GM18873 (cell line): ENCODE results near the gene NIBAN1.
"Not testable (repeated sequence)": the region's sequence is repeated elsewhere in the genome, so short reads cannot be mapped to it uniquely, and the experiment has no call there.

Experiments used
- ATAC-seq: cut with Tn5 transposase; IDR thresholded peaks from one replicate; pipeline ENCODE4 v1.9.1; 2021; ENCODE audit warnings: mild to moderate bottlenecking, moderate library complexity, moderate number of reproducible peaks; ENCODE audit not compliant: unreplicated experiment, low FRiP score

The NIBAN1 gene

GRCh38 chr1:184973272-184974055 lies 844 bp downstream of the NIBAN1 start:
- ATAC-seq: peak; percentile 58

GRCh38 chr1:184972315-184973055 lies 1.8 kb downstream of the NIBAN1 start:
- no peak for ATAC-seq

DNA sequence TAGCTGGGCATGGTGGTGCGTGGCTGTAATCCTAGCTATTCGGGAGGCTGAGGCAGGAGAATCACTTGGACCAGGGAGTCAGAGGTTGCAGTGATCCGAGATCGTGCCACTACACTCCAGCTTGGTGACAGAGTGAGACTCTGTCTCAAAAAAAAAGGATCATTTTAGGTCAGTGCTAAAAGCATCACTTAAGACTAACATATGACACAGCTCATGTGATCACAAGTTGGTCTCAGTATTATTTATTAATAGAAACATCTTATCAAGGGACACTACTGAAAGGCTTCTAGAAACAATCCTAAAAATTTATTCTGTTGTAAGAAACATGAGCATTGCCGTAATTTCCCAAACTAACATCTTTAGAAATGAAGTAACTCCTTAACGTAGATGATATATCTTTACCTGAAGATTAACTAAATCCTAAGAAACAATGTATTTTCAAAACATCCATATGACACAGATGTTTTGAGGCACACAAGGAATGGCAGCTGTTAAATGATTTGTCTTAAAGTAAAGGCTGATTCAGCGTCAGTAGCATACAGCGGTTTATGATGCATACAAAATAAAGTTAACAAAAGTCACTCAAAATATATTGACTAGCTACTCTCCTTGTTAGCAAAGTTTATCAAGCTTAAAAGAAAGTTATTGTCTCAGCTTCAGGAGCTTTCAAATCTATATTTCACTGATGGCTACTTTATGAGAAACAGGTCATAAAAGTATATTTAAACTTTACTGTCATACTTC lies 2.6 kb downstream of the NIBAN1 start:
- no peak for ATAC-seq

- no peak for ATAC-seq
Measured at GRCh38 chr1:184970691-184971161, 3.6 kb downstream of the NIBAN1 start.

- no peak for ATAC-seq
Measured at GRCh38 chr1:184966989-184967388, 7.3 kb downstream of the NIBAN1 start.

DNA sequence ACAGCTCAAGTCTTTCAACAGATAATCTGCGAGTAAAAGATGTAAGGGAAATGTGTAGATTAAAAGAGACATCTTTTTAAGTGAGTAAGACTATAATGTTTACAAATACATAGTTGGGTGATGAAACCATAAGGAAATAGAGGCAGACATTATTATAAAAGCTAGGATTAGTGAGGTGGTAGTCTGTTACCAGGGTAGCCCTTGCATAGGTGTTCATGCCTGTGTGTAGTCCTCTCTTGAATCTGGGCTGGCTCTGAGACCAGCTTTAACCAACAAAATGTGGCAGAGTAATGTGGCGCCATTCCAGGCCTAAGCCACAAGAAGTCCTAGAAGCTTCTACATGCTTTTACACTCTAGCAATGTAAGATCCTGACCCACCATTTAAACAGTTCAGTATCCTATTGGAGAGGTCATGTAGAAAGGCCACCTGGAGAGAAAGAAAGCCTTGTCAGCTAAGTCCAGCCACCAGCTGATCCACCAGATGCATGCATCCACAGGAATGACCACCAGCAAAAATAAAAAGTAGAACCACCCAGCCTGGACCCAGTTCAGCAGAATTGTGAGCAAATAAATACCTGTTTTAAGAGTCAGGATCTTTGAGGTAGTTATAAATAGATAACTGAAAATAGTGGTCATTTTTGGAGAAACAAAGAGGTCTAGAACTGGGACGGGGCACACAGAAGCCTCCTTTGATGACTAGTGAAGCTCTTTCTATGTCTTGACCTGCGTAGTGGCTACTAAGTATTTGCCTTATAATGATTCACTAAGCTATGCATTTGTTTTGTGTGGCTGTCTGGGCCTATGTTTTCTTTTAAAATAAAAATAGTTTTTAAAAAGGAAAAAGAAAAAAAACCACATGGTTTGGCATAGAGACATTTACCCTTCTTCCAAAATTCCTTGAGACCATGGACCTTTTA lies 8.1 kb downstream of the NIBAN1 start:
- ATAC-seq: no peak

DNA sequence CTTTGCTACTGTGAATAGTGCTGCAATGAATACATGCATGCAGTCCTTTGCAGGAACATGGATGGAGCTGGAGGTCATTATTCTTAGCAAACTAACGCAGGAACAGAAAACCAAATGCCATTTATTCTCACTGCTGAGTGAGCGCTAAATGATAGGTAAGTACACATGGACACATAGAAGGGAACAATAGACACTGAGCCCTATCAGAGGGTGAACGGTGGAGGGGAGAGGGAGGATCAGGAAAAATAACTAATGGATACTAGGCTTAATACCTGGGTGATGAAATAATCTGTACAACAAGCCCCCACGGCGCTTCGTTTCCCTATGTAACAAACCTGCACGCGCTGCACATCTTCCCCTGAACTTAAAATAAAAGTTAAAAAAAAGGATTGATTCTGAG lies 8.9 kb downstream of the NIBAN1 start:
- no peak for ATAC-seq

GRCh38 chr1:184959626-184960025 lies 14.7 kb downstream of the NIBAN1 start:
- ATAC-seq: no peak

- no peak for ATAC-seq
Measured at GRCh38 chr1:184958554-184959353, 15.6 kb downstream of the NIBAN1 start.

DNA sequence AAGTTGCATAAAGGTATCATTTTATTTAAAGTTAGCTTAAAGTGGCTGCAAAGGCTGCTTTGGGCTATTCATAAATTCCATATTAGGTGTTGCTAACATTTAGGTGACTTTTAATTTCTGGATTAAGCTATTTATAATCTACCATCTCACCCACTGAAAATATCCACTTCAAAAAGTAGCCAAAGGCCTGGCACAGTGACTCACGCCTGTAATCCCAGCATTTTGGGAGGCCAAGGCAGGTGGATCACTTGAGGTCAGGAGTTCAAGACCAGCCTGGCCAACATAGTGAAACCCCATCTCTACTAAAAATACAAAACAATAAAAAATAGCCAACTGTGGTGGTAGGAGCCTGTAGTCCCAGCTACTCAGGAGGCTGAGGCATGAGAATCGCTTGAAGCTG lies 16.4 kb downstream of the NIBAN1 start:
- ATAC-seq: not testable (repeated sequence)

DNA sequence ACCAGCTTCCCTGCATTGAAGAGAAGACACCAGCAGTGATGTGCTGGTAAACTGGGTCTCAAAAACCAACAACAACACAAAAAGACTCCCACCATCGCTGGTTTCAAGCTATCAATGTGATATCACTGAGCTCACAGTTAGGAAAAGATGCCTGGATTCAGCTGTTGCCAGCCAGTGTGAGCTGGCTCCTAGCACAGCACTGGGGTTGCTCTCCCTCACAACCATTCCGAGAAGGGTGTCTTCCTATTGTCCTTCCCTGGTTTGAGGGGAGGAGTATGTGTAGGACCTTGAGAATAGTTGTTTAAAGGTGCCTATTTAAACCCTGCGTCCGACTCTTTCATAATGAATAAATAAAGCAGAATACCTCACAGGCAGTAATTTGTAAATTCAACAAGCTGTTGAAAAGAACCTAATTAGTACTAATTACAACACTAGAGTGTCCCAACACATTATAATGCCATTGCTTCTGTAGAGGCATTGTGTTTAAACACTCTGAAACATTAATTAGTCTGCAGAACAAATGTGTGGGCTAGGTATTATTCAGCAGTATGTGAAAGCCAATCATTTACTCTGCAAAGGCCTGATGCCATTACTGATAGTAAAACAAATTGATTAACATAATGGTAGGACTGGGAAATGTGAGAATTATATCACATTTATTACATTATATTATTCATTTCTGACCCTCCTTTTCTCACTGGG lies 17.2 kb downstream of the NIBAN1 start:
- no peak for ATAC-seq

GRCh38 chr1:184954232-184954995 lies 19.9 kb downstream of the NIBAN1 start:
- no peak for ATAC-seq

DNA sequence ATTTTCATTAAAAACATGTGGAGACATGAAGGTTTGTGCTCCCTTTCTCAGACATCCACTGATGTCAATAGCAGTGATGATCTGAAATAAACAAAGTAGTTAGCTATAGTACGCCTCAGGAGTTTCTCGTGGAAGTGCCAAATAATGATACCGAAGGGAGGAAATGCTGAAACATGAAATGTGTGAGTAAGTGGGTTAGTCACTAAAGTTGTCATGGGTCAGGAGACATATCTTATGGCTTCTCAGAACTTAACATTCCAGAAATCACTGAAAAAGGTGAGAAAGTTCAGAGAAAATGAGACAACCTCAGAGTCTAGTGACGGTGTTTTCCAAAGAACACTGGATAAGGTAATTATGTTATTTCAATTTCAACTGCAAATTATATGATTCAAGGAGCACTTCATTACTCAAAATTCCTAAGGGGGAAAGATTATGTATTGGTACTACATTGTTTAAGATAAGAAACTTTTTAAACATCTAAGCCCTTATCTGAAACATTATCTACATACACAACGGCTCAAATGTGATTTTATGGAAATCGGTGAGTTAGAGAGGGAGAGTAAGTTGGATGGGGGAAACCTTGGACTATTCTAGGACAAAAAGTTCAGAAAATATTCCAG lies 20.6 kb downstream of the NIBAN1 start:
- ATAC-seq: no peak

GRCh38 chr1:184952428-184952827 lies 21.9 kb downstream of the NIBAN1 start:
- no peak for ATAC-seq

- ATAC-seq: no peak
Measured at GRCh38 chr1:184951788-184952187, 22.5 kb downstream of the NIBAN1 start.

GRCh38 chr1:184950906-184951305 lies 23.4 kb downstream of the NIBAN1 start:
- ATAC-seq: no peak

DNA sequence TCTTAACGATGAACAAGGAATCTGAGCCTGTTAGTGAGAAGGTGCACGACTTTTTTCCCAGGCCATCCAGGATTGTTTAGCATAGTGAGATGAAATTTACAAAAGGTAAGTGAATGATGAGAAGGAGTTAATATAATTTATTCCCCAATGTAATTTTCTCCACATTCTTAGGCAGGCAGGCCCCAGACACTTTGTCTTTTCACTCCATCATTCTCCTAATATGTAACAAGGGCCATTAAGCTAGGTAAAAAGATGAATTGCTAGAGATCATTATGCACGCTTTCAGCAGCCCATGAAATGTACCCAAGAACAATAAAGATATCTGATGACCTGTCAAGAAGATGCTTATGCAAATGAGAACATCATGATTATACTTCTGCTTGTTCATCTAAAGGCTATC lies 24.1 kb downstream of the NIBAN1 start:
- ATAC-seq: no peak
